HEK293T (cell line): ENCODE results near the gene PIGQ.

Experiments used
- FOXM1 ChIP-seq: fragments of 450-650 bp; IDR thresholded peaks from 2 replicates; pipeline ENCODE4 v1.6.1; 2017; ENCODE audit warnings: mild to moderate bottlenecking, borderline replicate concordance
- SP1 ChIP-seq: fragments of 450-650 bp; IDR thresholded peaks from 2 replicates; pipeline ENCODE4 v1.6.1; 2017
- TF ChIP-seq, protein P1 (sequence below): fragments of 450-650 bp; IDR thresholded peaks from 2 replicates; pipeline ENCODE4 v1.6.1; 2016

DNA sequence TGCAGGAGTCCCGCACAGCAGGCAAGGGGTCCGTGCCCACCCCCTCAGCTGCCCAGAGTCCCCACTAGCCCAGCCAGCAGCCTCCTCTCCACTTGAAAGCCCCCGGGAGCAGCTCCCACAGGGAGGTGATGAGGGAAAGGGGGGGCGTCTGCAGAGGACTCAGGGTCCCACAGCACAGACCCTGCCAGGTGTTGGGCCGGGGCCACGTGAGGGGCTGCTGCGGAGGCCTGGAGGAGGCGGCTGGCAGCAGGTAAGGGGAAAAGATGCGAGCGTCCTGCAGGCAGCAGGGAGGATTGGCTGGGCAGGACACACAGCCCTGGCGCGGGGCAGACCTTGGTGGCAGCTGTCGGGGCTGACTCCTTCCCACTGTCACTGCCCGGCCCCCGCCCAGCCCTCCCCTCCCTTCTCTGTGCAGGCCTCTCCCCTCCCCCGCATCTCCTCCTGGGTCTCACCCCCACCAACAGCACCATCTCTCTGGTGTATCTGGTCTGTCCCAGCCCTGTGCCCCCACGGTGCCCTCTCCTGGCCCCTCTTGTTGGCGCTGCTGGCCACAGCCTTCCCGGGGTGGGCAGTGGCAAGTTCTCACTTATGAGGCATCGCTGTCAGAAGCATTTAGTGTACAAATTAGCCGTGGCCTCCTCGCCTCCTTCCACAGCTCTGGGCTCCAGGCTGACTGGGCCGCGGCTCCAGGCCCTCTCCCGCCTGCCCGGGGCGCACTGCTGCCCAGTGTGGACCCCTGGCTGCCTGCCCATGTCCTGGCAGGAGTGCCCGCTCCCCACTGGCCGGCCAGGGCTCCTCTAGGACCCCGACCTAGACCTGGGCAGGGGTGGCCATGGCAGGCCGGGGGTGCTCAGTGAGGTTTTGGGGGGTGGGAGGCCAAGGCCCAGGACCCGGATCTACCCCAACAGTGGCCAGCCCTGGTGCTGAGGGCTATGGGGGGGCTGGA, 14.0 kb upstream of the PIGQ start:
- TF ChIP-seq SP1 (no peak), FOXM1 (no peak)
- TF ChIP-seq, protein P1, sequence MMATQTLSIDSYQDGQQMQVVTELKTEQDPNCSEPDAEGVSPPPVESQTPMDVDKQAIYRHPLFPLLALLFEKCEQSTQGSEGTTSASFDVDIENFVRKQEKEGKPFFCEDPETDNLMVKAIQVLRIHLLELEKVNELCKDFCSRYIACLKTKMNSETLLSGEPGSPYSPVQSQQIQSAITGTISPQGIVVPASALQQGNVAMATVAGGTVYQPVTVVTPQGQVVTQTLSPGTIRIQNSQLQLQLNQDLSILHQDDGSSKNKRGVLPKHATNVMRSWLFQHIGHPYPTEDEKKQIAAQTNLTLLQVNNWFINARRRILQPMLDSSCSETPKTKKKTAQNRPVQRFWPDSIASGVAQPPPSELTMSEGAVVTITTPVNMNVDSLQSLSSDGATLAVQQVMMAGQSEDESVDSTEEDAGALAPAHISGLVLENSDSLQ: no peak
